Stomach (tissue), 4 donors: ENCODE measurements around the gene USP17L17.
"Not testable (repeated sequence)": the region's sequence is repeated elsewhere in the genome, so short reads cannot be mapped to it uniquely, and the experiment has no call there.

Experiments used
- EP300 ChIP-seq: sonication (generic); formaldehyde crosslinking; IDR thresholded peaks from one replicate; pipeline ENCODE4 v1.6.1; 2017; ENCODE audit warnings: antibody characterized with exemption
- POLR2A ChIP-seq, 4 donors: fragments of 450-650 bp; IDR thresholded peaks; one replicate each; pipeline ENCODE4 v1.6.1; 2016; ENCODE audit warnings: antibody characterized with exemption in 4 of 4, control low read depth in 2 of 4, mild to moderate bottlenecking in 1 of 4, moderate library complexity in 1 of 4
- TF ChIP-seq, protein P1 (sequence below), 7 experiments: fragments of 450-650 bp in 4 of 7; fragments of 200-600 bp in 3 of 7; sonication (generic) in 3 of 7; IDR thresholded peaks; one replicate each; pipeline ENCODE4 v1.5.1; 2016 to 2019; ENCODE audit warnings: antibody characterized with exemption in 7 of 7, control low read depth in 2 of 7, mild to moderate bottlenecking in 1 of 7

GRCh38 chr4:9262572-9262971 lies 18.9 kb downstream of the USP17L17 start, which contains the start of gene USP17L21:
- TF ChIP-seq, protein P1, sequence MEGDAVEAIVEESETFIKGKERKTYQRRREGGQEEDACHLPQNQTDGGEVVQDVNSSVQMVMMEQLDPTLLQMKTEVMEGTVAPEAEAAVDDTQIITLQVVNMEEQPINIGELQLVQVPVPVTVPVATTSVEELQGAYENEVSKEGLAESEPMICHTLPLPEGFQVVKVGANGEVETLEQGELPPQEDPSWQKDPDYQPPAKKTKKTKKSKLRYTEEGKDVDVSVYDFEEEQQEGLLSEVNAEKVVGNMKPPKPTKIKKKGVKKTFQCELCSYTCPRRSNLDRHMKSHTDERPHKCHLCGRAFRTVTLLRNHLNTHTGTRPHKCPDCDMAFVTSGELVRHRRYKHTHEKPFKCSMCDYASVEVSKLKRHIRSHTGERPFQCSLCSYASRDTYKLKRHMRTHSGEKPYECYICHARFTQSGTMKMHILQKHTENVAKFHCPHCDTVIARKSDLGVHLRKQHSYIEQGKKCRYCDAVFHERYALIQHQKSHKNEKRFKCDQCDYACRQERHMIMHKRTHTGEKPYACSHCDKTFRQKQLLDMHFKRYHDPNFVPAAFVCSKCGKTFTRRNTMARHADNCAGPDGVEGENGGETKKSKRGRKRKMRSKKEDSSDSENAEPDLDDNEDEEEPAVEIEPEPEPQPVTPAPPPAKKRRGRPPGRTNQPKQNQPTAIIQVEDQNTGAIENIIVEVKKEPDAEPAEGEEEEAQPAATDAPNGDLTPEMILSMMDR (IDR thresholded peaks at IDR 0.05) = not testable (repeated sequence)
- not testable (repeated sequence) for TF ChIP-seq POLR2A (IDR thresholded peaks at IDR 0.05); EP300
